ENCODE data around the gene RNF126.

Gene RNF126

DNA sequence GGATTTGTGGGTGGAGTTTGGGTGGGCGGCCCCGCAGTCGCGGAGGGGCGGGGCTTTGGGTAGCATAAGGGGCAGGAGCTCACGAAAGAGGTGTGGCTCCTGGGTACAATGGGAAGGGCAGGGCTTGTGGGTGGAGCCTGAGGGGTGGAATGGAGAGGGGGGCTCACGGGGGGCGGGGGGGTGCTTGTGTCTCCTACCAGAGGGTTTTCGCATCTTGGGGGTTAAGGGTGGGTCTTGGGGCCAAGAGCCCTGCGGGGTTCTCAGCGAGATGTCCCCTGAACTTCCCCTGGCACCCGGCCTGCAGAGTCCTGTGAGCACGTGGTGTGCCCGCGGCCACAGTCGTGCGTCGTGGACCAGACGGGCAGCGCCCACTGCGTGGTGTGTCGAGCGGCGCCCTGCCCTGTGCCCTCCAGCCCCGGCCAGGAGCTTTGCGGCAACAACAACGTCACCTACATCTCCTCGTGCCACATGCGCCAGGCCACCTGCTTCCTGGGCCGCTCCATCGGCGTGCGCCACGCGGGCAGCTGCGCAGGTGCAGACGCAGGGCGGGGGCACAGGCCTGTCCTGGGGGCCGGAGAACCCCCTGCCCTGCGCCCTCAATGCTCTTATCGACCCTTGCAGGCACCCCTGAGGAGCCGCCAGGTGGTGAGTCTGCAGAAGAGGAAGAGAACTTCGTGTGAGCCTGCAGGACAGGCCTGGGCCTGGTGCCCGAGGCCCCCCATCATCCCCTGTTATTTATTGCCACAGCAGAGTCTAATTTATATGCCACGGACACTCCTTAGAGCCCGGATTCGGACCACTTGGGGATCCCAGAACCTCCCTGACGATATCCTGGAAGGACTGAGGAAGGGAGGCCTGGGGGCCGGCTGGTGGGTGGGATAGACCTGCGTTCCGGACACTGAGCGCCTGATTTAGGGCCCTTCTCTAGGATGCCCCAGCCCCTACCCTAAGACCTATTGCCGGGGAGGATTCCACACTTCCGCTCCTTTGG, 18.3 kb upstream of the RNF126 start:
- ChIA-PET POLR2A (interaction anchor here (0.6 to 1.7 kb wide), 3 partner anchors 15 to 22 kb away, joined by 3 to 9 read pairs (median 5); partner anchors contain the start of gene RNF126), CTCF (no interaction called here)

DNA sequence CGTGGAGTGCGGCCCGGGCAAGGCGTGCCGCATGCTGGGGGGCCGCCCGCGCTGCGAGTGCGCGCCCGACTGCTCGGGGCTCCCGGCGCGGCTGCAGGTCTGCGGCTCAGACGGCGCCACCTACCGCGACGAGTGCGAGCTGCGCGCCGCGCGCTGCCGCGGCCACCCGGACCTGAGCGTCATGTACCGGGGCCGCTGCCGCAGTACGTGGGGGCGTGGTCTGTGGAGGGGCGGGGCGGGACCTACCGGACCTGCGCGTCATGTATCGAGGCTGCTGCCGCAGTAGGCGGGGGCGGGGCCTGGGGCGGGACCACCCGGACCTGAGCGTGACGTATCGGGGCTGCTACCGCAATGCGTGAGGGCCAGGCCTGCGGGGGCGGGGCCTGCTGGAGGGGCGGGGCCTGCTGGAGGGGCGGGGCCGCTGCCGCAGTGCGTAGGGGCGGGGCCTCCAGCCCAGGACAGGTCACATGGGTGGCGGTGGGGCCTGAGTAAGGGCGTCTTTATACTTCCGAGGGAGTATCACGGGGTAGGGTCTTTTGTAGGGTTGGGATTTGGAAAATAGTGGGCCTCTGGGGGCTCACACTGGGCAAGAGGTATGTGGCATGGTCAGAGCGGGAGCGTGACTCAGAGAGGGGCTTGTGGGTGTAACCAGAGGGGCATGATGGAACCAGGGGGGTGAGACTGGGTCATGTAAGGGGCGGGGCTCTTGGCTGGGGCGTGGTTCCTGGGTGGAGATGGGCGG, 17.4 kb upstream of the RNF126 start:
- peak; percentile 99 for DNase-seq (ENCODE audit: extremely low spot score)
- TF ChIP-seq FOXM1 (IDR thresholded peaks at IDR 0.05; ENCODE audit: borderline replicate concordance): no peak
- TF ChIP-seq ZNF384 (IDR thresholded peaks at IDR 0.05): no peak
- no peak for TF ChIP-seq BHLHE40 (IDR thresholded peaks at IDR 0.05; ENCODE audit: borderline replicate concordance)
- peak; percentile 68; the same call in 1 of the 2 replicates for TF ChIP-seq SP1 (IDR thresholded peaks at IDR 0.05)
- no peak for TF ChIP-seq FOXA1 (IDR thresholded peaks at IDR 0.05)
- TF ChIP-seq L3MBTL2 (conservative IDR thresholded peaks at IDR 0.05): no peak
- no peak for TF ChIP-seq ARNT (IDR thresholded peaks at IDR 0.05)
- no peak for TF ChIP-seq FOXK2 (IDR thresholded peaks at IDR 0.05)
- 0 out of 2 replicates have a peak, but pooled peaks have one; percentile 53 for TF ChIP-seq LEF1 (IDR thresholded peaks at IDR 0.05; ENCODE audit: borderline replicate concordance)
- no peak for TF ChIP-seq ELF4 (IDR thresholded peaks at IDR 0.05)
- no peak for TF ChIP-seq TARDBP (IDR thresholded peaks at IDR 0.05)
- TF ChIP-seq, protein P1, sequence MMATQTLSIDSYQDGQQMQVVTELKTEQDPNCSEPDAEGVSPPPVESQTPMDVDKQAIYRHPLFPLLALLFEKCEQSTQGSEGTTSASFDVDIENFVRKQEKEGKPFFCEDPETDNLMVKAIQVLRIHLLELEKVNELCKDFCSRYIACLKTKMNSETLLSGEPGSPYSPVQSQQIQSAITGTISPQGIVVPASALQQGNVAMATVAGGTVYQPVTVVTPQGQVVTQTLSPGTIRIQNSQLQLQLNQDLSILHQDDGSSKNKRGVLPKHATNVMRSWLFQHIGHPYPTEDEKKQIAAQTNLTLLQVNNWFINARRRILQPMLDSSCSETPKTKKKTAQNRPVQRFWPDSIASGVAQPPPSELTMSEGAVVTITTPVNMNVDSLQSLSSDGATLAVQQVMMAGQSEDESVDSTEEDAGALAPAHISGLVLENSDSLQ (IDR thresholded peaks at IDR 0.05): no peak
- TF ChIP-seq HDGF (IDR thresholded peaks at IDR 0.05; ENCODE audit: borderline replicate concordance): no peak
- TF ChIP-seq SUZ12 (IDR thresholded peaks at IDR 0.05): no peak
- TF ChIP-seq CTBP1 (IDR thresholded peaks at IDR 0.05; ENCODE audit: borderline replicate concordance): no peak
- ChIA-PET CTCF (no interaction called here), POLR2A (interaction anchor here (0.6 to 1.7 kb wide), 8 partner anchors 10 to 39 kb away, joined by 3 to 9 read pairs (median 4); partner anchors contain the start of genes PALM and RNF126)

More for the DNA sequence above, 18.3 kb upstream of the RNF126 start:
- TF ChIP-seq HDGF (IDR thresholded peaks at IDR 0.05; ENCODE audit: borderline replicate concordance): no peak
- TF ChIP-seq ZNF384 (IDR thresholded peaks at IDR 0.05): no peak
- no peak for TF ChIP-seq LEF1 (IDR thresholded peaks at IDR 0.05; ENCODE audit: borderline replicate concordance)
- TF ChIP-seq SUZ12 (IDR thresholded peaks at IDR 0.05): no peak
- no peak for TF ChIP-seq FOXK2 (IDR thresholded peaks at IDR 0.05)
- TF ChIP-seq ELF4 (IDR thresholded peaks at IDR 0.05): no peak
- no peak for TF ChIP-seq BHLHE40 (IDR thresholded peaks at IDR 0.05; ENCODE audit: borderline replicate concordance)
- no peak for TF ChIP-seq CTBP1 (IDR thresholded peaks at IDR 0.05; ENCODE audit: borderline replicate concordance)
- no peak for TF ChIP-seq NFRKB (IDR thresholded peaks at IDR 0.05)
- TF ChIP-seq FOXM1 (IDR thresholded peaks at IDR 0.05; ENCODE audit: borderline replicate concordance): no peak
- TF ChIP-seq FOXA1 (IDR thresholded peaks at IDR 0.05): no peak
- TF ChIP-seq TARDBP (IDR thresholded peaks at IDR 0.05): no peak
- DNase-seq (ENCODE audit: extremely low spot score): peak; percentile 94

DNA sequence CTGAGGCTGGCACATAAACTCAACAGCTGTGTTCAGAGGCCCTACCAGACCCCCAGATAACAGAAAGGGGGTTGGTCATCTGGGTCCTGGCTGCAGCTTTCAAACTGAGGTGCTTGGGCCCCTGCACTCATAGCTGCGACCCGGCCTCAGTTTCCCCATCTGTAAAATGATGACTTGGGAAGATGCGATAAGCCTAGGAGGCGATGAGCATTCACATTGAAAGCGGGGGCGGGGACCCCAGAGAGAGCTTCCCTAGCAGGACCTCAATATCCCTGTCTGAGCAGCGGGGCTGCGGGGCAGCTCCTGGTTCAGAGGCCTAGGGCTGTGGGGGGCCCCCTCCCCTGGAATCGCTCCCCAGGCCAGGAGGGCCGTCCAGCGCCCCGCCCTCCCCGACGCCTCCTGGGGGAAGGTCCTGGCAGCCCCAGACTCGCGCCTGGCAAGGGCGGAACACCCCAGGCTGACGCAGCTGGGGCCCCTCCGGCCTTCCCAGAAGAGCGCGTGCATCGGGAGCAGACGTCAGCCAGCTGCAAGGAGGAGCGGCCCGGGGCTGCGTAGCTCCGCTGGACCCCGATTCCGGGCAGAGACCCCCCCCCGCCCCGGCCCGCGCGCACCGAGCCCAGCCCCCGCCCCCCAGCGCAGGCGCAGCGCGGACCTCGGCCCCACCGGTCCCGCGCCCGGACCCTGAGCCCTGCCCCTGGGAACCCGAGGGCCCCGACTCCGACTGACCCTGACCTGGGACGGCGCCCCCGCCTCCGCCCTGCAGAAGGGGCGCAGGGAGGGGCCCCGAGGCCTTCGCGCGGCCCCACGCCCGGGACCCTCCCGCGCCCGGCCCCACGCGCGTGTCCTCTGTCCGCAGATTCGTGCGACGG, 16.6 kb upstream of the RNF126 start:
- ChIA-PET POLR2A (interaction anchor here (0.7 to 1.9 kb wide), 6 partner anchors 9 to 40 kb away, joined by 3 to 9 read pairs (median 5); partner anchors contain the start of gene RNF126), CTCF (interaction anchor here (0.8 kb wide), 1 partner anchor 16 kb away, joined by 3 read pairs; the partner anchor contains the start of gene RNF126)
- TF ChIP-seq SUZ12 (IDR thresholded peaks at IDR 0.05) (no peak), FOXM1 (IDR thresholded peaks at IDR 0.05; ENCODE audit: borderline replicate concordance) (0 out of 2 replicates have a peak, but pooled peaks have one; percentile 13), CTBP1 (IDR thresholded peaks at IDR 0.05; ENCODE audit: borderline replicate concordance) (no peak)
- no peak for DNase-seq (ENCODE audit: extremely low spot score)

DNA sequence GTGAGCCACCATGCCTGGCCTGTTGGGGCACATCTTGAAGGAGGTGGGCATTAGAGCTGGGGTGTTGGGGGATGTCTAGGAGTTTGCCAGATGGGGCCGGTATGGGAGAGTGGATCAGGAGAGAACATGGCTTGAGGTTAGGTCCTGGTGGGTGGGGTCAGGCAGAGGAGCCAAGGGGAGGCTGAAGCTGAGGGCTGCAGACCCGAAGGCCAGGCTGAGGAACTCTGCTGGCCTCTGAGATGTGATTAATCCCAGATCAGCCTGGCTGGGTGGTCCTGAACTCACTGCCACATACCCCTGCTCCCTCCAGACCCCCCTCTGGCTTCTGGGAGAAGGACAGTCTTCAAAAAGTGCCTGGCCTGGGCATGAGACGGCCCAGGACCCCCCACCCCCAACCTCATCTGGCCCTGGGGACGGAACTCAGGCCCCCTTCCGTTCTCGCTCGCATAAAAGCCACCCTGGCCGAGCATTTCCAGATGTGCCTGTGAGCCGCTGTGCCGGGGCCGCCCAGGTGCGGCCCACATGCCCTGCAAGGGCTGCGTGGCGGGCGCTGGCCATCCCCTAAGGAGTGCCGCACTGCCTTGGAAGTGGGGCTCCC, 15.9 kb upstream of the RNF126 start:
- ChIA-PET CTCF (interaction anchor here (0.8 kb wide), 1 partner anchor 16 kb away, joined by 3 read pairs; the partner anchor contains the start of gene RNF126), POLR2A (interaction anchor here (0.9 to 1.9 kb wide), 3 partner anchors 10 to 18 kb away, joined by 3 to 6 read pairs (median 3); partner anchors contain the start of gene RNF126)
- TF ChIP-seq TARDBP (IDR thresholded peaks at IDR 0.05) (no peak), ZNF384 (IDR thresholded peaks at IDR 0.05) (no peak), SUZ12 (IDR thresholded peaks at IDR 0.05) (no peak), CTBP1 (IDR thresholded peaks at IDR 0.05; ENCODE audit: borderline replicate concordance) (no peak), BHLHE40 (IDR thresholded peaks at IDR 0.05; ENCODE audit: borderline replicate concordance) (no peak), FOXM1 (IDR thresholded peaks at IDR 0.05; ENCODE audit: borderline replicate concordance) (no peak), L3MBTL2 (conservative IDR thresholded peaks at IDR 0.05) (no peak), LEF1 (IDR thresholded peaks at IDR 0.05; ENCODE audit: borderline replicate concordance) (no peak)
- DNase-seq (ENCODE audit: extremely low spot score): no peak

DNA sequence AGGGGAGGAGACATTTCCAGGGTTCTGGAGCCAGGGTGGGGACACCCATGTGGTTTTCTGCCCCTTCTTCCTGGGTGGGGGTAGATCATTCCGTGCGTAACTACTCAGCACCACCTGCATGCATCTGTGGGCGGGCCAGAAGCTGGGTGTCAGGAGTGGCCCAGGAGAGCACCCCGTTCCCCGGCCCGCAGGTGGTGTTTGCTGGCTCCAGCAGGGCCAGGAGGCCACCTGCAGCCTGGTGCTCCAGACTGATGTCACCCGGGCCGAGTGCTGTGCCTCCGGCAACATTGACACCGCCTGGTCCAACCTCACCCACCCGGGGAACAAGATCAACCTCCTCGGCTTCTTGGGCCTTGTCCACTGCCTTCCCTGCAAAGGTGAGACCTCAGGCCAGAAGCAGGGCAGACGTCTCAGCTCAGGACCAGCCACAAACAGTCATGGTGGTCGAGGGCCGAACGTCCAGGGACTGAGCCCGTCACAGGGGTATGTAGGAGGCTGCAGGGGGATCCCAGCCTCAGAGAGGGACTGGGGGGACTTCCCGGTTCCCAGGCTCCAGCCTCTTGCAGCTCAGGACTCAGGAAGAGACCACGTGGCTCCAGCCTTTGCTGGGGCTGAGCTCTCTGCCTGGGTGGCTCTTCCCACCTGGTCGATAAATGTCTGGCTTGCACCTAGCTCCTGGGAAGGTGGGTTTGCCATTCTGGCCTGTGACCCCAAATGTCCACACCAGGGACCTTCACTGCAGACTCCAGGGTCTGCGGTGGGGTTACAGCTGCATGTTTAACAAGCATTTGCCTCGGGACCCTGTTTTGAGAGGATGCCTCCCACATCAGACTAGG, 14.8 kb upstream of the RNF126 start:
- ChIA-PET POLR2A (interaction anchor here (1.0 to 1.9 kb wide), 4 partner anchors 14 to 32 kb away, joined by 3 to 6 read pairs (median 4); partner anchors contain the start of gene RNF126), CTCF (no interaction called here)

More for the DNA sequence above, 14.8 kb upstream of the RNF126 start:
- DNase-seq (ENCODE audit: extremely low spot score): no peak
- TF ChIP-seq L3MBTL2 (conservative IDR thresholded peaks at IDR 0.05) (no peak), ELF4 (IDR thresholded peaks at IDR 0.05) (no peak), FOXM1 (IDR thresholded peaks at IDR 0.05; ENCODE audit: borderline replicate concordance) (no peak), SUZ12 (IDR thresholded peaks at IDR 0.05) (no peak), CTBP1 (IDR thresholded peaks at IDR 0.05; ENCODE audit: borderline replicate concordance) (no peak), LEF1 (IDR thresholded peaks at IDR 0.05; ENCODE audit: borderline replicate concordance) (no peak), FOXK2 (IDR thresholded peaks at IDR 0.05) (no peak), TARDBP (IDR thresholded peaks at IDR 0.05) (no peak), NFRKB (IDR thresholded peaks at IDR 0.05) (no peak), HDGF (IDR thresholded peaks at IDR 0.05; ENCODE audit: borderline replicate concordance) (no peak), ZNF384 (IDR thresholded peaks at IDR 0.05) (no peak), FOXA1 (IDR thresholded peaks at IDR 0.05) (no peak), SP1 (IDR thresholded peaks at IDR 0.05) (no peak), BHLHE40 (IDR thresholded peaks at IDR 0.05; ENCODE audit: borderline replicate concordance) (no peak), ARNT (IDR thresholded peaks at IDR 0.05) (no peak)
- TF ChIP-seq, protein P1 (IDR thresholded peaks at IDR 0.05): no peak
